DOHH2 (cell line): ENCODE results near the gene OR8D2.

Source experiments
- EZH2phosphoT487 ChIP-seq: fragments of 200-600 bp; sonication (generic); IDR thresholded peaks from 2 replicates; pipeline ENCODE4 v1.6.1; 2017; ENCODE audit warnings: borderline replicate concordance, mild to moderate bottlenecking, antibody characterized with exemption, low read length, moderate library complexity, mixed read lengths
- TF ChIP-seq, protein P1 (sequence below): fragments of 200-600 bp; sonication (generic); IDR thresholded peaks from one replicate; pipeline ENCODE4 v1.5.1; 2014; ENCODE audit warnings: antibody characterized with exemption, mild to moderate bottlenecking, low read depth, low read length; ENCODE audit not compliant: poor library complexity, severe bottlenecking

DNA sequence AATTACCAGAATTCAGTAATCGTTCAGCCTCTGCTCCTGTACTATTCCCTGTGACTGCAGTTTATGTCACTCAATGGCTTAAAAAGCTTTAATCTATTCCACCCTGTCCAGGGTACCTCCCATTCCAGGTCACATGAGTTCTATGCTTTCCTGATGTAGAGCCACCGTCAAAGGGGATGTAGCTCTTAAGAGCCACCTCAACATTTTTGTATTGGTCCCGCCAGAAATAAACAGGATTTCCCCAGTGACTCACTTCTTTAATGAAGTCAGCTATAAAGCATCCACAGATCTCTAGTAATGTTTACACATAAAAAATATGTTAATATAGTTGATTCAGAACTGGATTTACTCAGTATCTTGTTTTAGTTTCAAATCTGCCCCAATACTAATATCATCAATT is 4.9 kb downstream of the OR8D2 start:
- TF ChIP-seq, protein P1, sequence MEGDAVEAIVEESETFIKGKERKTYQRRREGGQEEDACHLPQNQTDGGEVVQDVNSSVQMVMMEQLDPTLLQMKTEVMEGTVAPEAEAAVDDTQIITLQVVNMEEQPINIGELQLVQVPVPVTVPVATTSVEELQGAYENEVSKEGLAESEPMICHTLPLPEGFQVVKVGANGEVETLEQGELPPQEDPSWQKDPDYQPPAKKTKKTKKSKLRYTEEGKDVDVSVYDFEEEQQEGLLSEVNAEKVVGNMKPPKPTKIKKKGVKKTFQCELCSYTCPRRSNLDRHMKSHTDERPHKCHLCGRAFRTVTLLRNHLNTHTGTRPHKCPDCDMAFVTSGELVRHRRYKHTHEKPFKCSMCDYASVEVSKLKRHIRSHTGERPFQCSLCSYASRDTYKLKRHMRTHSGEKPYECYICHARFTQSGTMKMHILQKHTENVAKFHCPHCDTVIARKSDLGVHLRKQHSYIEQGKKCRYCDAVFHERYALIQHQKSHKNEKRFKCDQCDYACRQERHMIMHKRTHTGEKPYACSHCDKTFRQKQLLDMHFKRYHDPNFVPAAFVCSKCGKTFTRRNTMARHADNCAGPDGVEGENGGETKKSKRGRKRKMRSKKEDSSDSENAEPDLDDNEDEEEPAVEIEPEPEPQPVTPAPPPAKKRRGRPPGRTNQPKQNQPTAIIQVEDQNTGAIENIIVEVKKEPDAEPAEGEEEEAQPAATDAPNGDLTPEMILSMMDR = no peak
- TF ChIP-seq EZH2phosphoT487 = no peak
